GM18508 (cell line): ENCODE data around the gene MESP1.
"Not testable (repeated sequence)": the region's sequence is repeated elsewhere in the genome, so short reads cannot be mapped to it uniquely, and the experiment has no call there.

Source experiments
- ATAC-seq: cut with Tn5 transposase; IDR thresholded peaks from one replicate; pipeline ENCODE4 v1.9.1; 2021; ENCODE audit warnings: moderate number of reproducible peaks; ENCODE audit not compliant: insufficient read depth, unreplicated experiment

Gene MESP1, protein sequence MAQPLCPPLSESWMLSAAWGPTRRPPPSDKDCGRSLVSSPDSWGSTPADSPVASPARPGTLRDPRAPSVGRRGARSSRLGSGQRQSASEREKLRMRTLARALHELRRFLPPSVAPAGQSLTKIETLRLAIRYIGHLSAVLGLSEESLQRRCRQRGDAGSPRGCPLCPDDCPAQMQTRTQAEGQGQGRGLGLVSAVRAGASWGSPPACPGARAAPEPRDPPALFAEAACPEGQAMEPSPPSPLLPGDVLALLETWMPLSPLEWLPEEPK

DNA sequence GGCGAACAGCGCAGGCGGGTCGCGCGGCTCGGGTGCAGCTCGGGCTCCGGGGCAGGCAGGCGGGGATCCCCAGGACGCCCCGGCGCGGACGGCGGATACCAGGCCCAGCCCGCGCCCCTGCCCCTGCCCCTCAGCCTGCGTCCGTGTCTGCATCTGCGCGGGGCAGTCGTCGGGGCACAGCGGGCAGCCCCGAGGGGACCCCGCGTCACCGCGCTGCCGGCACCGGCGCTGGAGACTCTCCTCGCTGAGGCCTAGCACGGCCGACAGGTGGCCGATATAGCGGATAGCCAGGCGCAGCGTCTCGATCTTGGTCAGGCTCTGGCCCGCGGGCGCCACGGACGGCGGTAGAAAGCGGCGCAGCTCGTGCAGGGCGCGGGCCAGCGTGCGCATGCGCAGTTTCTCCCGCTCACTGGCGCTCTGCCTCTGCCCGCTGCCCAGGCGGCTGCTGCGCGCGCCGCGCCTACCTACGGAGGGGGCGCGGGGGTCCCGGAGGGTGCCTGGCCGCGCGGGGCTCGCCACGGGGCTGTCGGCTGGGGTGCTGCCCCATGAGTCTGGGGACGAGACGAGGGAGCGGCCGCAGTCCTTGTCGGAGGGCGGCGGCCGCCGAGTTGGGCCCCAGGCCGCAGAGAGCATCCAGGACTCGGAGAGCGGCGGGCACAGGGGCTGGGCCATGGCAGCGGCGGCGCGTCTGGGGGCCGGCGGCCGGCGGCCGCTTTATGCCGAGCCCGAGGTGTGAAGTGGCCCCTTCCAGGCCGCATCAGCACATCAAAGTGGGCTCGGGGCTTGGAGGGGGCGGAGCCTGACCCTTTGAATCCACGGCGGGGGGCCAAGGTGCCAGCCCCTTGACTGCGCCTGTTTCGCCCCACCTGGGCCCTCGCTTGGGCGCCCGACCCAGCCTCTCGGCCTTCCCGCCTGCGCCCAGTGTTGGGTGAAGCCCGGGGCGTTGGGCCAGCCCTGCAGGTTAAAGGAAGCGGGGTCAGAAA, at the start of gene MESP1:
Gene MESP1, minus strand, starts transcription at position 690 of the 983 bp plus-strand sequence. Its CDS starts 18 bp downstream, at position 672.
- peak; percentile 73 for ATAC-seq

DNA sequence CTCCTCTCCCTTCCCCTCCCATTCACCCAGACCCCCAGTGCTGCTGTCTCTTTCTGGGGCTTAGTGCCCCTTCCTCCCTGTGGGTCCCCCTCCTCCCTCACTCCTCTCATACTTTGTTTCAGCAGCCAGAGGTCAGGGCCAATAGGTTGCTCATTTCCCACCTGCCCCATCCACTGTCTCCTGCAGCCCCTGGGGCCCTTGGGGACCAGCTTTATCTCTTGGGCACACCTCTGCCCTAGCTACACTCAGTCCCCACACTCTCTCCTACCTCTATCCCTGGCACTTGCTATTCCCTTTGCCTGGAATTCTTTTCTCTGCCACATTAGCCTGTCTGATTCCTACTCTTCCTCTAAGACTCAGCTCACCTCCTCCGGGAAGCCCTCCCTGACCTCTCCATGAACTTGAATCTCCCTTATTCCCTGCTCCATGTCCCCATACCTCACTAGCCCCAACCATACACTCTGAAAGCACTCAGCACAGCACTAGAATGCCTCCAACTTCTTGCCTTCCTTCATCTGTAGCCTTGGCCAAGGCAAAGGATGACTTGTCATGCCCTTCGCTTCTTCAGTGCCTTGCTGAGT, 49.0 kb upstream of the MESP1 start:
- ATAC-seq: no peak

DNA sequence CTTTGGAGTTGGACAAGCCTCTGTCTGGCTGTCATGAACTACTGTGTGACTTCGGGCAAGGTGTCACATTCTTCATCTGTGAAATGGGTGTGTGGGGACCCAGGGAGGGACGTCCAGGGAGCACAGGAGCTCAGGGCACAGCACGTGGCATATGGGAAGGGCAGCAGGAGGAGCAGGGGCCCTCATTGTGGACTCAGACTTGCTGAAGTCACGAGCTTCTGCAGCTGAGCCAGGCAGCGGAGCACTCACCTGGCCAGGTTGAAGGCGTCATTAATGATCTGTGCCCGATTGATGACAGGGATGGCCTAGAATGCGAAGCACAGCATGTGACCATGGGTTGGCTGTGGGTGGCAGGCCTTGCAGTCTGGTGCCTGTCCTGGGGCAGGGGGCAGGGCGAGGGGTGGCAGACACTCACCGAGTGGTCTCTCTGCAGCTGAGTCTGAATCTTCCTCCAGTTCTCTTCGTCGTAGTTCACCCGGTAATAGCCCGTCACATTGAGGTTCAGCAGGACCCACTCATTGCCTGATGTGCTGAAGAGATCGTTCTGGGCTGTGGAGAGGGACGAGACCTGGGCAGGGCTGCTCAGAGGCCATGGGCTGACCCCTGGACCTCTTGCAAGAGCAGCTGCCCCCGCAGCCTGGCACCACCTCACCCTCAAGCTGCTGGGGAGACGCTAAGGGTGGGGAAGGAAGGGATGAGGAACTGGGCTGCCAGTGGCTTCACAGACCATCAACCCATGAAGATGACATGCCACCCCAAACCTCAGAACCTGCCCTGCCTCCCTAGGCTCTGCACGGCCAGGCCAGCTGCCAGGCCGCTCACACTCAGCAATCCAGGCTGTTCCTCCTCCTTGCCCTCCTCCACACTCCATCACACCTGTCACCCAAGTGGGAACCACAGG, 48.2 kb upstream of the MESP1 start:
- no peak for ATAC-seq

DNA sequence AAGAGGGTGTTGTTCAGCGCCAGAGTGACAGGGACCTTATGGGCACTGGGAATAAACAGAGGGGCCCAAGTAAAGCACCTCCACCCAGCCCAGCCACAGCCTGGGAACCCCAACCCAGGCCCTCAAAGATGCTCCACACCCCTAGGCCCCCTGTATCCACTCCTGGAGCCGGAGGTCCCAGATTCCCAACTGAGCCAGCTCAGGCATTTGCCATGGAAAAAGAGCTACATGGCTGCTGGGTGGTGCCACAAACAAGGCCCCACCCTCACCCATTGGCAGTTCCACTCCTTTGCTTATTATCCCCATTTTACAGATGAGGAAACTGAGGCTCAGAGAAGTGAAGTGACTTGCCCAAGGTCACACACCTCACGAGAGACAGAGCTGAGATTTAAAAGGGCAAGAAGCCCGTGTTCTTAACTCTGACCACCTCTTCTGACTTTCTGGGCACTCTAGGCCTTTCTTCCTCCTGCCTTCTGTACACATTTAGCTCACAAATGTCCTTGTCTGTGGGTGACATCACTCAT, 46.7 kb upstream of the MESP1 start:
- no peak for ATAC-seq

DNA sequence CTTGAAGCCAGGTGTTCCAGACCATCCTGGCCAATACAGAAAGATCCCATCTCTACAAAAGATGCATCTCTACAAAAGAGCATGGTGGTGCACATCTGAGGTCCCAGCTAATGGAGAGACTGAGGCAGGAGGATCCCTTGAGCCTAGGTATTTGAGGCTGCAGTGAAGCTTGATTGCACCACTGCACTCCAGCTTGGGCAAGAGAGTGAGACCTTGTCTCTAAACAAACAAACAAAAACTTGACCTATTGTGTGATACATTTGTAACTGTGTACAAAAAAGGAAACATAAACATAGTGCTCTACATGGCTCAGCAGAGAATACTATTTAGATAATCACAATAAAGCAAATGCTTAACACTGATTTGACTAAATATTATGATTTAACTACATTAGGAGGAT, 44.9 kb upstream of the MESP1 start:
- no peak for ATAC-seq

DNA sequence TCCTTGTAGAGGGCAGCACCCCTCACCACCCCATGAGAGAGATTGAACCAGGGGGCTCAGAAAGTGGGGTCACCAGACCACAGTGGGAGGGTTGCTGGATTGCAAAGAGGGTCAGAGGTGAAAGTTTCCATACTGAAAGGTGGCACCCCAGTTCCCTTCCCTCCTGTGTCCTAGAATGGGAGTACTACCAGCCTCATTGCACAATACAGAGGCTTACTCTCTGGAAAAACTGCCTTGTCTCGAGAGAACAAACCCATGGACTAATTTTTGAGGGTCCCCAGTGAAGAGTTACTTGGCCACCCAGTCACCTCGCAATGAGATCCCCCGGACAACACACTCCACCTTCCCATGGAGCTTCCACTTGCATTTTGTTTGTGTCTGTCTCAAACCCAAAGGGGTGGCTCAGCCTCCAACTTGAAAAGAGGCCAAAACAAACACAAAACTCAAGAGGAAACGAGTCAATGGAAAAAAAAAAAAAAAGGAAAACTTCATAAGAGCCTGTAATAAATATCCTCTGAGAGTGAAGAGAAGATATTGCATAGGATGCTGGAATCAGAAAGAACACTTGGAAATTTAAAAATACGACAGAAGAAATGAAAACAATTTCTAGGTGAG, 43.7 kb upstream of the MESP1 start:
- no peak for ATAC-seq

DNA sequence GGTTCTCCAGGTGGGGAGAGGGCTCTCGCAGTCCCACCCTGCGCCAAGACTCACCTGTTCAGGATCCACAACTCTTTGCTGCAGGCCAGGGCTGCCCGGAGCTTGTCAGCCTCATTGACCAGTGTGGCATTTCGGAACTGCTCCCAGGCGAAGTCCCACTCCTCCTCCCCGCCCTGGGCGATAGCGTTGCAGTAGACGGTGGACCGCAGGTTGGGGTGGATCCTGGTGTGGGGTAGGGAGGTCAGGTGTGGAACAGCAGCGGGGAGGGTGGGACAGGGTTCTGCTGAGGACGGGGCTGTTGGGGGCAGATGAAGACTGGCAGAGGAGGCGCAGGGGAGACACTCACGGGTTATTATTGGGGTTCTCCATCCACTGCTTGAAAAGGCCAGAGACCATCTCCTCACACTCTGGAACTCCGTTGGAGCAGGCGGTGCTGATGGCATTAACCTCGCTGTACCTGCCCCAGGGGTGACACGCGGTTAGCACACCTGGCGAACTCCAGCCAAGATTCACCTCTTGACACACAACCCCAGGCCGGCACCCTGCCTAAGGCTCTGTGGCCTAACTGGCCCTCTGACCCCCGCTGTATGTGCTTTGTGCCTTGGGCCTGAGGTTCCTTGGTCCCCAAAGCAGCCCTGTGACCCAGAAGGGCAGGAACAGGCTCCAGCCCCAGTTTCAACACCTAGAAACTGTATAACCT, 41.2 kb upstream of the MESP1 start:
- ATAC-seq: no peak

DNA sequence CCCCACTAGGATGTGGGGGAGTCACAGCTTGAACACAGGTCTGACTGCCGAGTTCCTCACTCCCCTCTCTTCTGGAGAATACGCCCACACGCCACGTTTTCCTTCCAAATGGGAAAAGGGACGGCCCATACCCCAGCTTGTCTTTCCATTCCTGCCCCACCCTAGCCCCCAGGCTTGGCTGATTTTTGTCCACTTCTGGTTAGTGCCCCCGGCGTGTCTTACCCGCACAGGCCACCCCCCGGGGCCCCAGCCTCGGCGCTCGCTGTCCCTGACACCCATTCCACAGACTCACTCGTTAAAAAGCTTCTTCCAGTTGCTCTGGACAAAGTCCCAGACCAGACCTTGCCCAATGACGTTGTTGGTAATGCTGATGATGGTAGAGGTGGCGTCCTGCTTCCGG, 39.6 kb upstream of the MESP1 start:
- ATAC-seq: no peak

DNA sequence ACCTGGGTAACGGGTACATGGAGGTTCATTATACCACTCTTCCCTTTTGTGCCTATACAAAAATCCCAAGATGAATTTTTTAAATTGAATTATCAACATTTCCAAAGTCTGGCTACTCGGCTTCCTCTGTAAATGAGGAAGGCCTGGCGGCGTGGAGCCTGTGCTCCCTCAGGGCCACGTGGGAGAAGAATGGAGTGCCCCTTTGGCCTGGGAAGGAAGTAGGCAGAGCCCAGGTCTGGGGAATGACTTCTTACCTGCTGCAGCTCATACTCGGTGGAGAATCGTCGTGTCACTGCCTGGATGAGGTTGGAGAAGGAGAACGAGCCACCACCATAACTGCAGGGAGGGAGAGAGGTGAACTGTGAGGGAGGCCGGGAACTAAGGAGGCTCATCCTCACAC, 39.2 kb upstream of the MESP1 start:
- no peak for ATAC-seq

DNA sequence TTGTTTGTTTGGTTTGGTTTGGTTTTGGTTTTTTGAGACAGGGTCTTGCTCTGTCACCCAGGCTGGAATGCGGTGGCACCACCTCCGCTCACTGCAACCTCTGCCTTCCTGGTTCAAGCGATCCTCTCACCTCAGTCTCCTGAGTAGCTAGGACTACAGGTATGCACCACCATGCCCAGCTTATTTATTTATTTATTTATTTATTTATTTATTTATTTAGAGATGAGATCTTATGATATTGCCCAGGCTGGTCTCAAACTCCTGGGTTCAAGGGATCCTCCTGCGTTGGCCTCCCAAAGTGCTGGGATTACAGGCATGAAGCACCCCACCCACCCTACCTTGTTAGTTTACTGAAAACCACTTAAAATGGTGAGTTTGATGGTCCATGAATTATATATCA, 37.5 kb upstream of the MESP1 start:
- ATAC-seq: not testable (repeated sequence)

DNA sequence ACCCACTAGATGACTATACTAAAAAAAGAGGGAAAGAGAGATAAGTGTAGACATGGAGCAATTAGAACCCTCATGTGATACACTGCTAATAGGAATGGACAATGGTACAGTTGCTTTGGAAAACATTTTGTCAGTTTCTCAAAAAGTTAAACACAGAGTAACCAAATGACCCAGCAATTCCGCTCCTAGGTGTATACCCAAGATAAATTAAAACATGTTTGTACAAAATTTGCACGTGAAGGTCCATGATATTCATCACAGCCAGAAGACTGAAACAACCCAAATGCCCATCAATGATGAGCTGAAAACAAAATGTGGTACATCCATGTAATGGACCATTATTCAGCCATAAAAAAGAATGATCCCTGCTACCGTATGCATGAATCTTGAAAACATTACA, 36.9 kb upstream of the MESP1 start:
- ATAC-seq: no peak

DNA sequence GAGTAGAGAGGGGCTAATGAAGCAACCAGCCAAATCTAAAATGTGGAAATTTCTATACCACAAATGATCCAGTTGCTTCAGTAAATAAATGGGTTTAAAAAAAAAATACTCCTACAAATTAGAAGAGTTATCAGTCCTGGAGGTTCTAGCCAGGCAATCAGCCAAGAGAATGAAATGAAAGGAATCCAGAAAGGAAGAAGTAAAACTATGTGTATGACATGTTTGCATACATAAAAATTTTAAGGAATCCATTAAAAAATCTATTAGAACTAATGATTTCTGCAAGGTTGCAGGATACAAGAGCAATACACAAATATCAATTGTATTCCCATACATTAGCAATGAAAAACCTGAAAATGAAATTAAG, 34.7 kb upstream of the MESP1 start:
- ATAC-seq: no peak

DNA sequence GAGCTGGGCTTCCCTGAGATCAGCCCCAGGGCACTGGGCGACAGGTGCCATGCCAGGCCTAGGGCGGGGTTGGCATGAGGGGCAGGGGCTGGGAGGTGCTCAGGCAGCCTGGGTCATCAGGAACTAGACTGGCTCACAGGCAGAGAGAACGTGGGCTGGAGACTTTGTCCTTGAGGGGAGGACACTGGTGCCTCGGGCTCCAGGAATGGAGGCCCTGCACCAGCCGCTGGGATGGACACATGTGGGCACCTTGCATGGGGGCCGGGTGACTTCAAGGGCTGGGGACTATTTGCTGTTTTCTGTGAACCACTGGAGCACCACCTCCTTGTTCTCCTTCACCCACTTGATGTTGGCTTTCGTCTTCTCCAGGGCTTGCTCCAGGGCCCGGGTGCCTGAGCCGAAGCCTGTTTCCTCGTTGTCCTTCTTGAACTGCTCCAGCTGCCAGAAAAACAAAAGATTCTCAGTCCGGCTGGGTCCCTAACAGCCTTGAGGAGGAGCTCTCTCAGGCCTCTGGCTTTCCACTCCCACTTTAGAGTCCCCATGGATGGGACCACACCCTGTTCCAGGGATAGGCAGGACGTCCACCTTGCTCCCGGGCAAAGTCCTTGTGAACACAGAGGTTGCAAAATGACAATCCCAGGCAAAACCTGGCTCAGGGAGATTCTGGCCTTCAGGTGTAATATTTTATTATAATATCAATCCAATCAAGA, 34.2 kb upstream of the MESP1 start:
- no peak for ATAC-seq

DNA sequence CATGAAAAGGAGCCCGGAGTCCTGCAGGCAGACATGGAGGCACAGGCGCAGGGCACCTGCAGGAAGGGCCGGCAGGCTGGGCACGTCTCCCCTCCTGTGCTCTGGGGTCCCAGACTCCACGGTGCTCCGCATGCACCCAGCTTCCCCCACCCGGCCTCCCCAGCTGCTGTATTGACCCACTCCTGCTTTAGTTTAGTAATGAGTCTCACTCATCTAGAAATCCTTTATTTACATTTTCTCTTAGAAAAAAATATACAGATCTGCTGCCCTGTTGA, 33.6 kb upstream of the MESP1 start:
- ATAC-seq: no peak

DNA sequence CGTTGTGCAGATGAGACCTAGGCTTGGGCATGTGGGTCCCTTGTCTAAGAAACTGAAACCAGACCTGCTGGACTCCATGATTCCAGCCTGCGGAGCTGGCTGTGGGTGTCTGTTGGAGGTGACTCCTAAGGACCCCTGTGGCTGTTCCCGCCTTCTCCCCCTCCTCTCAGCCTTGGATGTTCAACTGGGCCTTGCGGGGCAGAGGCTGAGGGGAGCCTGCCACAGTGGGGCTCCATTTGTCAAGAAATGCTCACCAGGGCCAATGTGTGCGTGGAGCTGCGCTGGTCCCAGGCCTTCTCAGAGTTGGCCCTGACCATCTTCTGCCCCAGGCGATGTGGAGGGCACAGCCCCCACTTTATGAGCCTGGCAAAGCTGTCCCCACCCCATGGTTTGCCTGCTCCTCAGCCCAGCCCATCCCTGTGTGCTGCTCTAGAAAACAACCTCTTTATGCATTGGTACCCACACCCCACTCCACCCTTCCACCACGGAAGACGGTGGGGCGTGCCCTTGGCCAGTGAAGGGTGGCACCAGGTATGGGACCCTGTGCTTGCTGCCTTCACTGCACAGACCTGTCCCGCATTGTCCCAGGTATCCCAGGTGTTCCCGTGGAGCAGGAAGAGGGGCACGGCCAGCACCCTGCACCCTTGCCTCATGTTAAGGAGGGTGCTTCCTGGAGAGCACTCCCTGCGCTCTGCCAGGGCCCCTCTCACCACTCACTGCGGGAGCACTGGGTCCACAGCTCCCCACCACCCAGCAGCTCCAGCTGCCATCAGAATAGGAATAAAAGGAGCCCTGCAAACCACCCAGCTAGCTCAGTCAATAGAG, 33.0 kb upstream of the MESP1 start:
- no peak for ATAC-seq

DNA sequence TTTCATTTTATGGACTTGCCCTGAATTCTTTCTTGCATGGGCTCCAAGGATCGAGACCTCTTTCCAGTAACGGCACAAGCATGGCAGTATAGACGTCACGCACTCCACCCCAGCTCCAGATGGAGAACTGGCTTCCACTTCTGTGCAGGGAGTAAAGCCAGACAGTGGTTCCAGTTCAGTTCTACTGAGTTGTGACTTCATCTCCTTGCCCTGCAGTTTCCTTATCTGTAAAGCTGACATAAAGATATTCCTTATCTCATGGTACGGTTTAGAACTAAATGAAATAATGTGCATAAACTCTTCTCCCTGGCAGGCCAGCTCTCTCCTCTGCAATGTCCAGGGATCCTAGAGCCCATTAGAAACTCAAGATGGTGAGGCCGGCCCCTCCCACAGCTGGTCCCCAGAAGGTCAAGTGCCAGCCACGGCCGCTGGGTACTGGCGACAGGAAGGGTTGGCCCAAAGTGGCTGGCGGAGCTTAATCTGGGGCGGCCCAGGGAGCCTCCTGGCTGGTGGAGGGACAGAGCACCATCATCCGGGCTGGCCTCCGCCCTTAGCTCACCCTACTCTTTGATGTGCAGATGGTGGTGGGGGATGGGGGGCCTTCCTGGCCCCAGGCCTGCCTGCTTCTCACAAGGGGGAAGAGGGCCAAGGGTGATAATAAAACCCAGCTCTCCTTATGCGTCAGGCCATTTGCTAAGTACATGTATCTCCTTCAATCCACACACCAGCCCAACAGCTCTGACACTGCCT, 32.2 kb upstream of the MESP1 start:
- no peak for ATAC-seq

DNA sequence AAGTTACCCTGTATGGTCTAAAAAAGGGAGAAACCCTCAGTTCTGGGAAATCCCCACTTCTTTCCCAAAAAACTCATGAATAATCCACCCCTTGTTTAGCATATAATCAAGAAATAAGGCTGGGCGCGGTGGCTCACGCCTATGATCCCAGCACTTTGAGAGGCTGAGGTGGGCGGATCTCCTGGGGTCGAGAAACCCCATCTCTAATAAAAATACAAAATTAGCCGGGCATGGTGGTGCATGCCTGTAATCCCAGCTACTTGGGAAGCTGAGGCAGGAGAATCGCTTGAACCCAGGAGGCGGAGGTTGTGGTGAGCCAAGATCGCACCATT, 31.5 kb upstream of the MESP1 start:
- ATAC-seq: not testable (repeated sequence)
